ENCODE results near the gene MOBP.

Gene MOBP

GRCh38 chr3:39542588-39542988 lies 75.1 kb downstream of the MOBP start:
- DNase-seq (ENCODE audit: low read depth) = no peak

GRCh38 chr3:39548282-39548681 lies 80.8 kb downstream of the MOBP start:
- DNase-seq (ENCODE audit: low read depth) = no peak

- no peak for DNase-seq (ENCODE audit: low read depth)
Observed at GRCh38 chr3:39550354-39551051, 83.0 kb downstream of the MOBP start.

All from stimulated activated CD4-positive, alpha-beta T cell treated with anti-CD3 and anti-CD28 coated beads, Interleukin-2, amount 100 ng/mL, for 4 hours (primary cell).